Brain microvascular endothelial cell (primary cell): ENCODE results near the gene GNAT1.

Source experiments
- DNase-seq: peaks from one replicate; pipeline ENCODE4 v3.0.0-alpha.2; 2020
- H3K27ac ChIP-seq: fragments of 250-450 bp; sonication (Bioruptor Pico); 2 replicates; pipeline ENCODE4 v1.5.1; 2020; ENCODE audit warnings: mild to moderate bottlenecking, moderate library complexity
- H3K27me3 ChIP-seq: fragments of 250-450 bp; sonication (Bioruptor Pico); replicated peaks from 2 replicates; pipeline ENCODE4 v1.5.1; 2020; ENCODE audit warnings: mild to moderate bottlenecking
- H3K36me3 ChIP-seq: fragments of 250-450 bp; sonication (Bioruptor Pico); replicated peaks from 2 replicates; pipeline ENCODE4 v1.5.1; 2020; ENCODE audit warnings: mild to moderate bottlenecking
- H3K4me3 ChIP-seq: 2 replicates; pipeline ENCODE4 v1.5.1; 2011; ENCODE audit warnings: low read depth, mild to moderate bottlenecking, control low read depth, low read length, moderate library complexity
- in situ Hi-C: cut with HindIII; loops from 2 replicates; pipeline ENCODE4 v1.10.0; 2017; ENCODE audit warnings: low sequenced_read_pairs, low pct_ligation_motif_present
- TF ChIP-seq, protein P1 (sequence below): IDR thresholded peaks from 2 replicates; pipeline ENCODE4 v1.5.1; 2011; ENCODE audit warnings: low read depth, mild to moderate bottlenecking, moderate library complexity, low read length, control low read depth, inconsistent platforms; ENCODE audit errors: missing control alignments

The GNAT1 gene

DNA sequence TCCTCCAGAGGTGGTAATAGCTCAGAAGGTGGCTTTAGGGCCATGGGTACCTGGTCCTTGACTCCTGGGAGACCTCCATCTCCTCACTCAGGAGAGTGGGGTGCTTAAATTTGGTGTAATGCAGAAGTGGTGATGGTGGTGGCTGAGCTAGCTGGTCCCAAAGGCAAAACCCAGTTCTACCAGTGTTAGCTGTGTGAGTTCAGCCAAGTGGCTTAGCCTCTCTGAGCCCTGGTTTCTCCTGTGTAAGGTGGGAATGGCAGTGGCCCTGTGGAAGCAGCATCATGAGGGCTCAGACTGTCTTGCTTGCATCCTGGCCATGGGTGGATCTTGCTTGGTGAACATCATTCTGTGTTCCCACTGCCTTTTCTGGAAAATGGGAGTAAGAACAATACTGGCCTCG, 26.9 kb upstream of the GNAT1 start:
- Histone ChIP-seq H3K36me3 (no peaks in the 10 kb centered on the region), H3K27ac (no peak overlapping the region)
- in situ Hi-C loops = no loop called here

DNA sequence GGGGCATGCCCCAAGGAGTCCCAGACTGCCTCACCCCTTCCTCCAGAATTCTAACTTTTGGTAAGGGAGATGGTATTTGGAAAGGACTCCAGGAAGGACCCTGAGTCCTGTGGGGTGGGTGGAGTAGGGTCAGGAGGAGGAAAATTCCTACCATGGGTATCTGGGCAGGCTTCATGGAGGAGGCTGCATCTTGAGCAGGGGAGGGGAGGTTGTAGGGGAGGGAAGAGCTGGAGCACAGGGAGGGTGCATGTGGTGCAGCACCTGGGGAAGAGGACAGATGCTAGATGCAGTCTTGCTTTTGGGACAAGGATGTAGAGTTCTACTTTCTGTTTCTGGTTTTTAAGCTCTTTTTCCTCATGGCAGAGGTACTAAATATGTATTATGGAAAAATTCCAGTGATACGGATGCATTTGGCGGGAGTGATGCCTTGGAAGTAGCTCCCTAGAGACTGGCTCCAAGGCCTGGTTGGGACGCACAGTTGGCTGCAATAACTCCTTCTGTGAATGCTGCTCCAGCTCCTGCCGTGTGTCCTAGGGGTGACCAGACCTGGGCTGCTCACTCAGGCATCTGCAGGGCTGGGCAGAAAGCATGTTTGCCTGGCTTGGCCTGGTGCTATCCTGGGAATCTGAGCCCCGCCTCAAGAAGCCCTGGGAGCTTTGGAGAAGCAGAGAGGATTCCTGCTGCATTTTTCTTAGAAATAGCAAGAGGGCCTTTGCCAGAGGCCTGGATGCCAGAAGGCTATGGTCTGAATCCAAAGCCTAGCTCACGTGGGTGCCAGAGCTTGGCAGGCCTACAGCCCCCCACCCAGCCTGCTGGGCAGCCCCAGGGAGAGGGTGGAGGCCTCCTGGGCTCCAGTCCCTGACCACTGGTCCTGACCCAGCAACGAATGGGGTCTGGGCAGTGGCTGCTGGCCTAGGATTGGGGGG, 26.2 kb upstream of the GNAT1 start:
- Histone ChIP-seq H3K27ac (no peak overlapping the region), H3K4me3 (no peak overlapping the region)

More for the DNA sequence above, 26.9 kb upstream of the GNAT1 start:
- no peaks in the 10 kb centered on the region for H3K27me3 ChIP-seq
- DNase-seq = no peak
- no peak overlapping the region for H3K4me3 ChIP-seq
- TF ChIP-seq, protein P1, sequence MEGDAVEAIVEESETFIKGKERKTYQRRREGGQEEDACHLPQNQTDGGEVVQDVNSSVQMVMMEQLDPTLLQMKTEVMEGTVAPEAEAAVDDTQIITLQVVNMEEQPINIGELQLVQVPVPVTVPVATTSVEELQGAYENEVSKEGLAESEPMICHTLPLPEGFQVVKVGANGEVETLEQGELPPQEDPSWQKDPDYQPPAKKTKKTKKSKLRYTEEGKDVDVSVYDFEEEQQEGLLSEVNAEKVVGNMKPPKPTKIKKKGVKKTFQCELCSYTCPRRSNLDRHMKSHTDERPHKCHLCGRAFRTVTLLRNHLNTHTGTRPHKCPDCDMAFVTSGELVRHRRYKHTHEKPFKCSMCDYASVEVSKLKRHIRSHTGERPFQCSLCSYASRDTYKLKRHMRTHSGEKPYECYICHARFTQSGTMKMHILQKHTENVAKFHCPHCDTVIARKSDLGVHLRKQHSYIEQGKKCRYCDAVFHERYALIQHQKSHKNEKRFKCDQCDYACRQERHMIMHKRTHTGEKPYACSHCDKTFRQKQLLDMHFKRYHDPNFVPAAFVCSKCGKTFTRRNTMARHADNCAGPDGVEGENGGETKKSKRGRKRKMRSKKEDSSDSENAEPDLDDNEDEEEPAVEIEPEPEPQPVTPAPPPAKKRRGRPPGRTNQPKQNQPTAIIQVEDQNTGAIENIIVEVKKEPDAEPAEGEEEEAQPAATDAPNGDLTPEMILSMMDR = no peak

DNA sequence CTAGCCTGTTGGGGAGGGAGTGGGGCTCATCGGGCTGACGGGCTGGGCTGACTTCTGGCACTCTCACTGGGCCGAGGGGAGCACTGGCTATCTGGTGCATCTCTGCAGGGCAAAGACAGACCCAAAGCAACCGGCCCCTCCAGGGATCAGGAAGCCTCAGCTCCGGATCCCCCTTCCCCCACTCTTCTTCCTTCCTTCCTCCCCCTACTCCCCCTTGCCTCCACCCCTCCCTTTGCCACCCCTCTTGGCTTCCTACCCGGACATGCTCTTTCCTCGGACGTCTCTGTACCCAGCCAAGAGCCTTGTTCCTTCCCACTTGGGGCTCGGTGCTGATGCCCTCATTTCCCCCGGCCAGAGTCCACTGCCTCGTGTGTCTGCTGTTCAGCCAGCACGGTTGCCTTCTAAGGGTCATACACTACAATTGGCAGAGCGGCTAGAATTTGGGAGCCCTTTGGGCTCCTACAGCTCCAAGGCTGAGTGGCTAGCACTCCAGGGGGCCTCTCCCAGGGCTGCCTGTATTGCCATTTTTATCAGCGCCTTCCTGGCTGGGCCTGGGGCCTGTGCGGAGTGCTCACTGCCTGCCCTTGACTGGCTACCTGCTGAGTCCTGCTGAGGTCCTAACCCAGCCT, 25.4 kb upstream of the GNAT1 start:
- Histone ChIP-seq H3K27ac (no peak overlapping the region), H3K36me3 (no peaks in the 10 kb centered on the region), H3K4me3 (no peak overlapping the region), H3K27me3 (no peaks in the 10 kb centered on the region)
- in situ Hi-C loops = no loop called here
- TF ChIP-seq, protein P1 = no peak
- no peak for DNase-seq

More for the DNA sequence above, 26.2 kb upstream of the GNAT1 start:
- Histone ChIP-seq H3K36me3 (no peaks in the 10 kb centered on the region), H3K27me3 (no peaks in the 10 kb centered on the region)
- no peak for DNase-seq
- in situ Hi-C loops = no loop called here
- TF ChIP-seq, protein P1 = no peak

DNA sequence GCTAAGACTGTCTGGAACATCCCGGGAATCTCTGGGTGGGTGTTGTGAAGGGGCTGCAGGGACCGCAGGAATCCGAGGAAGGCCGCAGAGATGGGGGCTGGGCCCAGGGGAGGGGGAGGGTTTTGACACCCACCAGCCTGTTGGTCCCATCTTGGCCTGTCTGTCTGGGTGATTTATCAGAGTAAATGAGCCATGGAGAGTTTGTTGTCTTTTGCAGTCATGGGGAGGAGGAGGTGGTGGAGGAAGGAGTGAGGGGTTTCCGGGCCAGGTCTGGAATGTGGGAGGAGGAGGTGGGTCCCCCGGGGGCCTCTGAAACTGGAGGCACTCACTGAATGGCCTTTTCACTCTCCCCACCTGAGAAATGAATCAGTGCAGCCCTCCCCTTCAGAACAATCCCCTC, 24.8 kb upstream of the GNAT1 start:
- no peak for DNase-seq
- in situ Hi-C loops = no loop called here
- Histone ChIP-seq H3K4me3 (no peak overlapping the region), H3K36me3 (no peaks in the 10 kb centered on the region), H3K27ac (no peak overlapping the region), H3K27me3 (no peaks in the 10 kb centered on the region)
- TF ChIP-seq, protein P1 = no peak

DNA sequence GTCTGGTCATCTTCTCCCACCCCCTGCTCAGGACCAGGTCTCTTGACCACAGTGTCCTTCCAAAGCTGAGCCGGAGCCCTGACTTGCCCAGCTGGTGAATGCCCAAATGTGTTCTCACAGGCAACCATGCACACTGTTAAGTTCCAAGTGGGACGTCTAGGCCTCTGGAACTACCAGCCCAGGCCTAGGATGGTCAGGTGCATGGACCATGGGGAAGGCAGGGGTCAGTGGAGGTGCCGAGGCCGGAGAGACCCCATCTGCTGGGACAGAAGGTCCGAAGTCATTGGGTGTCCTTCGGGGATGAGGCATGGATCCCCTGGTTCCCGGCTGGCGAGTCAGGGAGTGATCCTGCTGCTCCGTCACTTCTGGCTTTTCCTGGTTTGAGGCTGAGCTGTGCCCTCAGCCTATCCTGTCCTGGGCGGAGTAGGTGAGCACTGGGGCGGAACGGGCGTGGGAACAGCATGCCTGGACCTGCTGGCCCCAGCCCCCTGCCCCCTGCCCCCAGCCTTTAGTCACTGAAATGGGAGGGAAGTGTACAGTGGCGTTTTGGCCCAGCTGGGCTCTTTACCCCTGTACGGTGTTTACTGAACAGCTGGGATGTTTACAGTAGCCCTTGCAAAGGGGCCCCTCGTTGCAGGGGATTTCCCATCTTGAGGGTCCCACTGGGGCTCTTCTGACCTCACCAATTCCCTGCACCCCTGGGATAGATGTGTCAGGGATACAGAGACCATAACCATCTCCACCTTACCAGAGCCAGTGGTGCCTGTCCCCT, 24.2 kb upstream of the GNAT1 start:
- no peak for DNase-seq
- no peak overlapping the region for H3K4me3 ChIP-seq
- H3K27me3 ChIP-seq = no peaks in the 10 kb centered on the region
- TF ChIP-seq, protein P1 = no peak
- H3K27ac ChIP-seq = no peak overlapping the region
- in situ Hi-C loops = no loop called here
- H3K36me3 ChIP-seq = no peaks in the 10 kb centered on the region
